B cell (primary cell): Measurements from ENCODE around the gene DCBLD2. TPM values are rescaled to one million over a fixed set of nuclear protein-coding genes. Genes with fewer than 3 reads are reported as not detected.

Experiments
- ATAC-seq: fragments of 200-7000 bp; cut with Tn5 transposase; one replicate; pipeline ENCODE4 v1.10.0; 2021; ENCODE audit warnings: low read depth, mild to moderate bottlenecking, moderate number of reproducible peaks, moderate library complexity
- CTCF ChIA-PET: fragments of 350-600 bp; sonication (Branson Sonifier 250); formaldehyde crosslinking; loops from one replicate; lab custom pipeline; 2021; ENCODE audit warnings: antibody characterized with exemption, inconsistent platforms; lab: Charles Lee
- POLR2A ChIA-PET: fragments of 350-600 bp; sonication (Branson Sonifier 250); formaldehyde crosslinking; loops from one replicate; lab custom pipeline; 2021; ENCODE audit warnings: antibody characterized with exemption; lab: Charles Lee
- DNase-seq: peaks from one replicate; pipeline ENCODE4 v3.0.0; 2013
- H2AFZ ChIP-seq: 2 replicates; pipeline ENCODE4 v1.6.1; 2012; ENCODE audit warnings: mild to moderate bottlenecking, low read depth, low read length; ENCODE audit not compliant: insufficient read depth, poor library complexity, severe bottlenecking
- H3K27ac ChIP-seq, 2 donors: 1 replicate in 1 of 2; 2 replicates in 1 of 2; pipeline ENCODE4 v1.5.1; 2012 to 2013; ENCODE audit warnings: low read length in 2 of 2, mild to moderate bottlenecking in 2 of 2, moderate library complexity in 1 of 2
- H3K27me3 ChIP-seq, 4 experiments: fragments of 200-600 bp in 1 of 4; sonication (generic) in 1 of 4; replicated peaks in 1 of 4; 1 replicate in 2 of 4; 2 replicates in 2 of 4; pipeline versions ENCODE4 v1.6.1 to v1.7.0; 2013 to 2016; ENCODE audit warnings: low read length in 3 of 4, mild to moderate bottlenecking in 2 of 4, mixed read lengths in 1 of 4, moderate library complexity in 1 of 4; ENCODE audit not compliant: insufficient read depth in 4 of 4, control insufficient read depth in 3 of 4; ENCODE audit errors: control extremely low read depth in 1 of 4
- H3K36me3 ChIP-seq, 2 experiments: replicated peaks in 1 of 2; 1 replicate in 1 of 2; 2 replicates in 1 of 2; pipeline versions ENCODE4 v1.6.1 to v1.7.1; 2013; ENCODE audit warnings: low read length in 1 of 2; ENCODE audit not compliant: insufficient read depth in 2 of 2, control insufficient read depth in 1 of 2; ENCODE audit errors: control extremely low read depth in 1 of 2, extremely low read depth in 1 of 2
- H3K4me1 ChIP-seq, 2 donors: fragments of 200-600 bp in 1 of 2; sonication (generic) in 1 of 2; 1 replicate in 1 of 2; 2 replicates in 1 of 2; pipeline versions ENCODE4 v1.5.1 to v1.6.1; 2013 to 2017; ENCODE audit warnings: low read length in 2 of 2; ENCODE audit not compliant: control insufficient read depth in 2 of 2, insufficient read depth in 2 of 2
- H3K4me2 ChIP-seq: replicated peaks from 2 replicates; pipeline ENCODE3; 2012; ENCODE audit warnings: mild to moderate bottlenecking, low read depth, low read length; ENCODE audit not compliant: poor library complexity, severe bottlenecking
- H3K4me3 ChIP-seq, 5 experiments: fragments of 200-600 bp in 1 of 5; sonication (generic) in 1 of 5; 1 replicate in 3 of 5; 2 replicates in 2 of 5; pipeline versions ENCODE4 v1.5.1 to v1.7.0; 2011 to 2016; ENCODE audit warnings: low read length in 4 of 5, mild to moderate bottlenecking in 4 of 5, low read depth in 2 of 5, control low read depth in 1 of 5, moderate library complexity in 1 of 5; ENCODE audit not compliant: insufficient read depth in 1 of 5; ENCODE audit errors: control extremely low read depth in 1 of 5, extremely low read depth in 1 of 5
- H3K79me2 ChIP-seq: fragments of 200-600 bp; sonication (generic); one replicate; pipeline ENCODE4 v1.6.0; 2016; ENCODE audit warnings: low read length; ENCODE audit not compliant: control insufficient read depth, insufficient read depth
- H3K9ac ChIP-seq: fragments of 200-600 bp; sonication (generic); 2 replicates; pipeline ENCODE4 v1.6.1; 2017; ENCODE audit warnings: mild to moderate bottlenecking, low read length, moderate library complexity
- H3K9me3 ChIP-seq, 3 donors: one replicate each; pipeline versions ENCODE4 v1.6.1 to v1.7.1; 2013; ENCODE audit warnings: low read length in 2 of 3; ENCODE audit not compliant: control insufficient read depth in 2 of 3, insufficient read depth in 1 of 3; ENCODE audit errors: control extremely low read depth in 1 of 3
- H4K20me1 ChIP-seq: 2 replicates; pipeline ENCODE4 v1.6.0; 2012; ENCODE audit warnings: mild to moderate bottlenecking, low read length; ENCODE audit not compliant: insufficient read depth, control insufficient read depth, poor library complexity, severe bottlenecking
- H3K27ac Mint-ChIP-seq: one replicate; pipeline ENCODE4 v1.8.0; 2021; ENCODE audit warnings: mixed read lengths
- H3K27me3 Mint-ChIP-seq: one replicate; pipeline ENCODE4 v1.8.0; 2021; ENCODE audit warnings: mixed read lengths
- H3K4me1 Mint-ChIP-seq: one replicate; pipeline ENCODE4 v1.8.0; 2021; ENCODE audit warnings: mixed read lengths
- H3K4me3 Mint-ChIP-seq: one replicate; pipeline ENCODE4 v1.8.0; 2021; ENCODE audit warnings: mixed read lengths
- H3K9me3 Mint-ChIP-seq: one replicate; pipeline ENCODE4 v1.8.0; 2022; ENCODE audit warnings: mixed read lengths; ENCODE audit not compliant: insufficient read depth
- CTCF ChIP-seq: fragments of 200-600 bp; IDR thresholded peaks from one replicate; pipeline ENCODE4 v1.8.0; 2022; ENCODE audit warnings: antibody characterized with exemption, mild to moderate bottlenecking
- EZH2 ChIP-seq: IDR thresholded peaks from 2 replicates; pipeline ENCODE4 v1.6.1; 2012; ENCODE audit warnings: borderline replicate concordance, low read depth, mild to moderate bottlenecking, moderate library complexity, low read length; ENCODE audit not compliant: insufficient read depth, poor library complexity, severe bottlenecking
- WGBS: methylation state at CpG from one replicate; pipeline ENCODE4 v1.1.5; 2013; ENCODE audit warnings: missing lambda C conversion rate; ENCODE audit not compliant: insufficient coverage; 5-methylcytosine and 5-hydroxymethylcytosine counted together
- intact Hi-C: fragments of 100-400 bp; cut with micrococcal nuclease; formaldehyde crosslinking; loops from one replicate; pipeline ENCODE4 v1.10.0; 2022
- polyA plus RNA-seq: library from polyadenylated mRNA; depleted of rRNA; stranded (reverse); fragments of >200 nt; gene quantifications from 2 replicates; pipeline ENCODE4 v1.2.3, GENCODE V29; 2012
- small RNA-seq: library from RNA; depleted of rRNA; stranded (forward); fragments of <200 nt; gene quantifications from one replicate; pipeline ENCODE3, GENCODE V24; 2012; ENCODE audit warnings: low replicate concordance, low read depth; ENCODE audit not compliant: insufficient read length
- total RNA-seq, 2 donors: library from RNA; stranded (reverse); fragments of 120-200 nt in 1 of 2; gene quantifications; 1 replicate in 1 of 2; 2 replicates in 1 of 2; pipeline versions ENCODE4 v1.2.3 to v1.2.4, GENCODE V29; 2013 to 2022

Gene DCBLD2
- total and polyA plus RNA-seq, 2 donors (not counting 1 experiment from before 2014, with no cell fraction given): 0.37 to 3.5 TPM

- no peak overlapping the region for H3K27ac ChIP-seq
- ATAC-seq (no peak), DNase-seq (no peak)
- H3K4me1 ChIP-seq: no peaks in the 10 kb centered on the region
- H3K4me2 ChIP-seq: no peak overlapping the region
- POLR2A ChIA-PET: no interaction called here
- intact Hi-C loops: no loop called here
- no peaks in the 10 kb centered on the region for H3K9me3 Mint-ChIP-seq
- H3K36me3 ChIP-seq: no peaks in the 10 kb centered on the region
- no peak overlapping the region for H3K4me3 Mint-ChIP-seq
- TF ChIP-seq EZH2 (no peak), CTCF (no peak)
- no peaks in the 10 kb centered on the region for H3K79me2 ChIP-seq
- H3K4me3 ChIP-seq: no peak overlapping the region
- no peaks in the 10 kb centered on the region for H4K20me1 ChIP-seq
- H3K27me3 Mint-ChIP-seq: peaks cover 9% of the 10 kb centered on the region
- H3K27ac Mint-ChIP-seq: no peak overlapping the region
- peaks cover 0 to 4% (median 0%) of the 10 kb centered on the region in 4 experiments for H3K27me3 ChIP-seq
- no CpG with 5 or more reads among the region's 4 CpGs for WGBS
- H3K9me3 ChIP-seq: peaks cover 0 to 1% (median 0%) of the 10 kb centered on the region in 3 donors
- no peaks in the 10 kb centered on the region for H3K4me1 Mint-ChIP-seq
- H2AFZ ChIP-seq: no peak overlapping the region
- H3K9ac ChIP-seq: no peak overlapping the region
- CTCF ChIA-PET: no interaction called here
Measured at GRCh38 chr3:98746882-98747281, 154.6 kb downstream of the DCBLD2 start.

- no peak for TF ChIP-seq CTCF
- CTCF ChIA-PET: no interaction called here
- H2AFZ ChIP-seq: no peak overlapping the region
- H3K79me2 ChIP-seq: no peaks in the 10 kb centered on the region
- no peaks in the 10 kb centered on the region for H3K4me1 ChIP-seq
- POLR2A ChIA-PET: no interaction called here
- intact Hi-C loops: no loop called here
- no peaks in the 10 kb centered on the region for H3K36me3 ChIP-seq
- H3K4me2 ChIP-seq: no peak overlapping the region
- Mint-ChIP-seq H3K27me3 (peaks cover 9% of the 10 kb centered on the region), H3K4me1 (no peaks in the 10 kb centered on the region), H3K9me3 (no peaks in the 10 kb centered on the region), H3K4me3 (no peak overlapping the region), H3K27ac (no peak overlapping the region)
- no peak overlapping the region for H3K9ac ChIP-seq
- no peak overlapping the region for H3K27ac ChIP-seq
- peaks cover 0 to 4% (median 0%) of the 10 kb centered on the region in 4 experiments for H3K27me3 ChIP-seq
- no peaks in the 10 kb centered on the region for H3K9me3 ChIP-seq
- DNase-seq (no peak), ATAC-seq (no peak)
- WGBS: no CpG with 5 or more reads among the region's 4 CpGs
- H4K20me1 ChIP-seq: no peaks in the 10 kb centered on the region
- no peak overlapping the region for H3K4me3 ChIP-seq
Measured at GRCh38 chr3:98746122-98746521, 155.4 kb downstream of the DCBLD2 start.

Small RNAs within 50 kb of the gene (small RNA-seq; reads per million reads assigned to genes)
- not detected for gene RNU6-1263P
- not detected for gene RNU6-26P

Other genes starting within 250 kb of the DCBLD2 start
- gene ST3GAL6, start 138.4 kb downstream of the DCBLD2 start, total RNA-seq: not detected in 2 replicates
- 0.58 and 0.91 TPM in 2 replicates for gene ST3GAL6, start 138.4 kb downstream of the DCBLD2 start, polyA plus RNA-seq